ENCODE data around the gene CCRL2. TPM values are rescaled to one million over a fixed set of nuclear protein-coding genes. Genes with fewer than 3 reads are reported as not detected.
"Not testable (repeated sequence)": the region's sequence is repeated elsewhere in the genome, so short reads cannot be mapped to it uniquely, and the experiment has no call there.

CCRL2 gene
- total RNA-seq, 1 donor from 2014 or later: 1.7 TPM

DNA sequence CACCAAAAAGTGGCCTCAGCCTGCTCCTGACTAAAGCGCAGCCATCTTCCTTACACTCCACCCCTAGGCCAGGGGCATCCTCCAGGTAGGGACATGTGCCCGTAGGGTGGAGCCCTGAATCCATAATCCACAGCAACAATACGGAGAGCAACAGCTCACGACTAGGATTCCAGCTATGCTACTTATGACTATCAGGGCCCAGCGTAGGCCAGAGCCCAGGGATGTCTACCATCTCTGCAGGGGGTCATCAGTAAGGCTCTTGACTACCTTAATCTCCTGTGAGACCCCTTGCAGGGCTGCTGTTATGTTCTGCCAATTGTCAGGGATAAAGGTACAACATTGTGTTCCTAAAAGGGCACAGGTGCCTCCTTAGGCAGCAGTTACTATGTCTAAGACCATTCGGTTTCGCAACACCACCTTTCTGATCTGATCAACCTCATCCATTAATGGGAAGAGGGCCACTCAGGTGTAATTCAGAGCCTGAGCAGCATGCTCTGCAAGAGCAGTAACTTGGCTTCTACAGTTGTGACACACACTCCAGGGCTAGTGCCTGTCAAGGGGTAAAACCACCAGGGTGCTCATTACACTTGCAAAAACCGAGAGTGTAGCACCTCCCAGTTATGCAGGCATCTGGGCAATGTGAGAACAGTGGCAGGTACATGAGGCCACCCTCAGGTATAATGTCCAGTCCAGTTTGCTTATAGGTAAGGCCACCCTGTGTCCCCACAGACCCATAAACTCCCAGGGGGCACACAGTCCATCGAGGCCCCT lies 11.0 kb downstream of the CCRL2 start:
- H3K9me3 Mint-ChIP-seq: no peaks in the 10 kb centered on the region
- H3K4me1 Mint-ChIP-seq: peaks cover 6% of the 10 kb centered on the region
- no peaks in the 10 kb centered on the region for H3K36me3 Mint-ChIP-seq (ENCODE audit: low read depth)
- no peak overlapping the region for H3K4me3 Mint-ChIP-seq
- intact Hi-C loops (cut with micrococcal nuclease): no loop called here
- no peak overlapping the region for H3K27ac Mint-ChIP-seq
- no peak for DNase-seq
- no peaks in the 10 kb centered on the region for H3K27me3 Mint-ChIP-seq

DNA sequence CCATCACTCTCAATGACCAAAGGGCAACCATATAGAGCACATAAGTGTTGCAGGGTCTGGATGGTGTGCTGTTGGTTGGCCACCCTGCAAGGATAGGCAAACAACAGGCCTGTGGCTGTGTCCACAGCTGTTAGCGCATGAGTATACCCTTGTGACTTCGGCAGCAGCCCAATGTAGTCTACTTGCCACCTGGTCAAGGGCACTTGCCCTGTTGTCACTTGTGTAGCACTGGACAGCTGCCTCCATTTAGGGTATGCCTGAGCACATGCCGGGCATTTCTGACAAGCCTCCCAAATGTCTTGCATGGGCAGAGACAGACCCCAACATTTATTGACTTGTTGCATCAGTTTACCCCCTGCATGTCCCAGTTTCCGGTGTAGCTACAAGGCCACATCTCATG lies 12.8 kb downstream of the CCRL2 start:
- H3K9me3 Mint-ChIP-seq: no peaks in the 10 kb centered on the region
- H3K4me3 Mint-ChIP-seq: no peak overlapping the region
- H3K27ac Mint-ChIP-seq: no peak overlapping the region
- H3K4me1 Mint-ChIP-seq: peaks cover 6% of the 10 kb centered on the region
- intact Hi-C loops (cut with micrococcal nuclease): no loop called here
- no peaks in the 10 kb centered on the region for H3K36me3 Mint-ChIP-seq (ENCODE audit: low read depth)
- no peaks in the 10 kb centered on the region for H3K27me3 Mint-ChIP-seq
- no peak for DNase-seq

DNA sequence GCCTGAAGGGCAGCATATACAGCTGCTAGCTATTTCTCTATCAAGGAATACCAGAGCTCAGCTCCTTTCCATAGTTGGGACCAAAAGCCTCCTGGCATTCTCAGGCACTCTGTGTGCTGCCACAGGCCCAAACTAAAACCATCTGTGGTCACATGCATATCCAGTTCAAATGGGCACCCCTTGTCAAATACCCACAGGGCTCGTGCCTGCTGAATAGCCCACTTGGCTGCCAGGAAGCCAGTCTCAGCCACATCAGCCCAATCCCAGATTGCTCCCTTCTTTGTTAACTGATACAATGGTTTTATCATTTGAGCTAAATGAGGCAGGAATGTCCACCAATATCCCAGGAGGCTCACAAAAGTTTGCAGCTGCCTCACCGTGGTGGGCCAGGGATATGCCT lies 13.9 kb downstream of the CCRL2 start:
- H3K4me1 Mint-ChIP-seq: peaks cover 6% of the 10 kb centered on the region
- no peaks in the 10 kb centered on the region for H3K36me3 Mint-ChIP-seq (ENCODE audit: low read depth)
- DNase-seq: no peak
- no peak overlapping the region for H3K4me3 Mint-ChIP-seq
- H3K27ac Mint-ChIP-seq: no peak overlapping the region
- no peaks in the 10 kb centered on the region for H3K9me3 Mint-ChIP-seq
- H3K27me3 Mint-ChIP-seq: no peaks in the 10 kb centered on the region
- intact Hi-C loops (cut with micrococcal nuclease): no loop called here

DNA sequence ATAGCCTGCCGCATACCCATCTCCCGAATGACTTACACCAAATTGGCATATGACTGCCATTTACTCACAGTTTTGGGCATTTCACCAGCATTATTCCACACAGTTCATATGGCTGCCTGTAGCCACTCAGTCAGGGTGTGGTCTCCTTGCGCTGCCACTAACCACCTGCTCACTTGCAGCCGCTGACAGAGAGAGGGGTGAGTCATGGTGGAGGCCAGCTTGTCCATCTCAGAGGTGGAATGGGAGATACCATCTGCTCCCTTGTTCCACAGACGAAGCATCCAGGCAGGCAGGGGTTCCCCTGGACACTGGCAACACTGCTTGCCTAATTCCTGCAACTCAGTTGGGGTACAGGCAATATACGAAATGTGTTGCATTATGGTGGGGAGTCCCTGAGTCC lies 15.6 kb downstream of the CCRL2 start:
- Mint-ChIP-seq H3K4me3 (no peak overlapping the region), H3K27me3 (no peaks in the 10 kb centered on the region), H3K27ac (no peak overlapping the region), H3K36me3 (ENCODE audit: low read depth) (no peaks in the 10 kb centered on the region), H3K9me3 (no peaks in the 10 kb centered on the region), H3K4me1 (peaks cover 9% of the 10 kb centered on the region)
- no peak for DNase-seq
- intact Hi-C loops (cut with micrococcal nuclease): no loop called here

DNA sequence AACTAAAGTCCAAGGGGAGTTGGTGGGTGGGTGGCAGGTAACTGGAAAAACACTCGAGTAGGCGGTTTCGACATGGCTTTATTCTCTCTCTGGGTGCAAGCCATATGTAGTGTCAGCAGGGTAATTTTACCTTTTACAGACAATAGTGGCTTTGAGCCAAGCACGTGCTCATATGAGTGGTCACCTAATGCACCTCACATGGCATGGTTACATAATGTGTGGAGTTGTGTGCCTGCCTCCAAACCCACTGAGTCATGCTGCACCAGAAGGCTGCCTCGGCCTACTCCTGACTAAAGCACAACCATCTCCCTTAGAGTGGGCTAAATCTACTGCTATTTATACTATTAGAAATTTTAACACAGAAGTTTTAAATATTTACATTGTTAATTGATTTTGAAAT lies 16.5 kb downstream of the CCRL2 start:
- peaks cover 9% of the 10 kb centered on the region for H3K4me1 Mint-ChIP-seq

DNA sequence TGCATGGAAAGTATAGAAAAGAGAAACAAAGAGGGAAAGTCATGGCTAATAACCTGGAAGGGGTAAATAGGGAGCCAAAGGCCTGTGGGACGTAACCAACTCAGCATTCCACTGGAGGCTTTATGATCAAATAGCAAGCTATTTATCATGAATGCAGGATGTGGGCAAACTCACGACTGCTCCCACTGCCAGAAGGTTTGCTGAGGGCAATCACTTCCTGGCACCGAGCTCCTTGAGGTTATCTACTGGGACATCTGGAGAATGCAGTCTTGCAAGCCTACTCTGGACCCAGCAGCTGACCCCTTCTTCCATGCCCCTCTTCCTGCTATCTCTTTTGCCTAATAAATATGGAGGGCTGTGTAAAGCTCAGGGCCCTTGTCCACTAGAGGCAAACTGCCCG lies 19.4 kb downstream of the CCRL2 start:
- intact Hi-C loops (cut with micrococcal nuclease); H3K27me3 Mint-ChIP-seq; DNase-seq; H3K4me1 Mint-ChIP-seq; H3K4me3 Mint-ChIP-seq; H3K36me3 Mint-ChIP-seq (ENCODE audit: low read depth); H3K9me3 Mint-ChIP-seq; H3K27ac Mint-ChIP-seq: not testable (repeated sequence)

More for the DNA sequence above, 16.5 kb downstream of the CCRL2 start:
- Mint-ChIP-seq H3K9me3 (no peaks in the 10 kb centered on the region), H3K36me3 (ENCODE audit: low read depth) (no peaks in the 10 kb centered on the region), H3K4me3 (no peak overlapping the region), H3K27ac (no peak overlapping the region), H3K27me3 (peaks cover 4% of the 10 kb centered on the region)
- intact Hi-C loops (cut with micrococcal nuclease): no loop called here
- no peak for DNase-seq

DNA sequence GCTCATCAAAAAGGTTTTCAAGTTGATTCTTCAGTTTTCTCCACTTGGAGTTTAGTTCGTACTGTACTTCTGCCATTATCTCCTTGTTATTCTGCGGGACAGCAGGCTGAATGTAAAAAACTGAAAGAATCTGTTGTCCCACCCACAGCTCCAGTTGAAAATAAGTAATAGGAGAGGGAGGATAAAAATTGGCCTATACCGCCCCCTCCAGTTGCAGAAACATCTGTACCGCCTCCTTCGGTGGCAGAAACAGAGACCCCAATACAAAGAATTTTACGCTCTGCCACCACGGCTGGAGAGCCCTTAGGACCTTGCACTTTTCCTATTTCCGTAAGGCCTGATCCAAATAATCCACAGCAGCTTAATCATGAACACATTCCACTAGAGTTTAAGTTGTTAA lies 20.3 kb downstream of the CCRL2 start:
- DNase-seq; intact Hi-C loops (cut with micrococcal nuclease); H3K9me3 Mint-ChIP-seq; H3K27me3 Mint-ChIP-seq; H3K36me3 Mint-ChIP-seq (ENCODE audit: low read depth); H3K4me3 Mint-ChIP-seq; H3K4me1 Mint-ChIP-seq; H3K27ac Mint-ChIP-seq: not testable (repeated sequence)

DNA sequence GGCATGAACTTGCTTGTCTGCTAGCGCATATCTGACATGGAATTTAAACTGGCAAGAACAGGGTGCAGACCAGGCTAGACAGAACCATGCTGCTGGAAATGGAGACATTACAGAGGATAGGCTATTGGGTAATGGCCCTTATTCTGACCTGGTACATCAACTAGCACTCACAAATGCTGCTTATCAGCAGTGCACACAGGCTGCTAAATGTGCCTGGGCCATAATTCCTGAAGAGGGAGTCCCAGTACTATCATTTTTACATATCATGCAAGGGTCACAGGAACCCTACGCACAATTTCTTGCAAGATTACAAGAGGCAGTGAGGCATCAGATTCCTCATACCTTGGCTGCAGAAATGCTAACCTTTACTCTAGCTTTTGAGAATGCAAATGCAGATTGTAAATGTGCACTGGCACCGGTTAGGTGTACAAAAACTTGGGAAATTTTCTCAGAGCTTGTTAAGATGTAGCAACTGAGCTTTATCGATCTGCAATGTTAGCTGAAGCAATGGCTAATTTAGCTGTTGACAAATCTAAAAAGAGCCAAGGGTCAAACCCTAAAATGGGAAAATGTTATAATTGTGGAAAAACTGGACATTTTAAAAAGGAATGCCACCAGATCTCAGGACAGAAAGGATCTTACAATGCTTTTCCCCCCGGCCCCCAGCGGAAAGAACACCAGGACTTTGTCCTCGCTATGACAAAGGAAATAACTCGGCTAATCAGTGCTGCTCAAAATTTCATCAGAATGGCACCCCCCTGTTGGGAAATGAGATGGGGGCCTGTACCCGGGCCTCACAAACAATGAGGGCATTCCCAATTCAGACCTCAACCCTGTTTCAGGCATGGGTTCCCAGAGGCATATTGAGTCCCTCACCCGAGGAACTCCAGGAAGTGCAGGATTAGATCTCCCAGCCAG lies 21.1 kb downstream of the CCRL2 start:
- H3K36me3 Mint-ChIP-seq (ENCODE audit: low read depth): no peaks in the 10 kb centered on the region
- intact Hi-C loops (cut with micrococcal nuclease): no loop called here
- no peak overlapping the region for H3K27ac Mint-ChIP-seq
- H3K4me1 Mint-ChIP-seq: peaks cover 12% of the 10 kb centered on the region
- DNase-seq: no peak
- peaks cover 8% of the 10 kb centered on the region for H3K27me3 Mint-ChIP-seq
- no peaks in the 10 kb centered on the region for H3K9me3 Mint-ChIP-seq
- no peak overlapping the region for H3K4me3 Mint-ChIP-seq

DNA sequence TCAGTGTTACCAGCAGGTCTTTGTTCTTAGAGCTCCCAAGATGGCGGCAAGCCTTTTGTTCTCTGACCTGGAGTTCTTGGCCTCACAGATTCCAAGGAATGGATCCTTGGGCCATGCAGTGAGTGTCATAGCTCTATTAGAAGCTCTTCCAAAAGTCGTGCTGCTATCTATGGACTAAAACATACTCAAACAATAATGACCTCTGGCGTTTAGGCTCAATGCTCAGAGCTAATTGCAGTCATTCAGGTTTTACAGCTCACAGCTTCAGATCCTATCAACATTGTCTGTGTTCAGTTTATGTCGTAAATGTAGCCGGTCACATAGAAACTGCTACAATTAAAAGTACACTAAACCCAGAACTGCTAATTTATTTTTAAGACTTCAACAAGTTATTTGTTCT lies 22.2 kb downstream of the CCRL2 start:
- no peaks in the 10 kb centered on the region for H3K9me3 Mint-ChIP-seq
- no peak overlapping the region for H3K27ac Mint-ChIP-seq
- DNase-seq: no peak
- peaks cover 8% of the 10 kb centered on the region for H3K27me3 Mint-ChIP-seq
- intact Hi-C loops (cut with micrococcal nuclease): no loop called here
- H3K4me3 Mint-ChIP-seq: no peak overlapping the region
- H3K36me3 Mint-ChIP-seq (ENCODE audit: low read depth): no peaks in the 10 kb centered on the region
- peaks cover 12% of the 10 kb centered on the region for H3K4me1 Mint-ChIP-seq

DNA sequence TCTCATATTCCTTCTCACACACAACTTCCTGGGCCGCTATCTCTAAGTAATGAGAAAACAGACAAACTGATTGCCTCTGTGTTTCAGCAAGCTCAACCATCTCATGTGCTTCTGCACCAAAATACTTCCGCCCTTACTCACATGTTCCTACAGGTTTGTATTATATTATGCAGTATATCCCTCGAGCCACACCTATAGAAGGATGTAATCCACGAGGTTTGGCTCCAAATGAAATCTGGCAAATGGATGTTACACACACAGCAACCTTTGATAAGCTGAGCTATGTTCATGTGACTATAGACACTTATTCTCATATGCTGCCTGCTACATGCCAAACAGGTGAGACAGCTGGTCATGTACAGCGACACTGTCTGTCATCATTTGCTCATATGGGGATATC lies 22.6 kb downstream of the CCRL2 start:
- H3K27me3 Mint-ChIP-seq: peaks cover 8% of the 10 kb centered on the region
- no peak overlapping the region for H3K27ac Mint-ChIP-seq
- H3K9me3 Mint-ChIP-seq: no peaks in the 10 kb centered on the region
- H3K4me1 Mint-ChIP-seq: peaks cover 12% of the 10 kb centered on the region
- H3K36me3 Mint-ChIP-seq (ENCODE audit: low read depth): no peaks in the 10 kb centered on the region
- no peak overlapping the region for H3K4me3 Mint-ChIP-seq
- no peak for DNase-seq
- intact Hi-C loops (cut with micrococcal nuclease): no loop called here

DNA sequence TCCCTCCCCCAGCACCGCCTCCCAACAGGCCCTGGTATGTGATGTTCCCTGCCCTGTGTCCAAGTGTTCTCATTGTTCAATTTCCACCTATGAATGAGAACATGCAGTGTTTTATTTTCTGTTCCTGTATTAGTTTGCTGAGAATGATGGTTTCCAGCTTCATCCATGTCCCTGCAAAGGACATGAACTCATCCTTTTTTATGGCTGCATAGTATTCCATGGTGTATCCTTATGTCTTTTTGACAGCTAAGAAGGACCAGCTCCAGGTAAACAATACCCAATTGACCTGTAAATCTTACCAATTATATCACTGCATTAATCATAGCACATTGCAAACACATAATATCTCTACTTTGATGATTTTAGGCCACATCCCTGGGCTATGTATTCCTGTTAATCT lies 23.8 kb downstream of the CCRL2 start:
- H3K27me3 Mint-ChIP-seq; intact Hi-C loops (cut with micrococcal nuclease); H3K9me3 Mint-ChIP-seq; H3K27ac Mint-ChIP-seq; H3K4me3 Mint-ChIP-seq; H3K36me3 Mint-ChIP-seq (ENCODE audit: low read depth); DNase-seq: not testable (repeated sequence)
- H3K4me1 Mint-ChIP-seq: peaks cover 12% of the 10 kb centered on the region

DNA sequence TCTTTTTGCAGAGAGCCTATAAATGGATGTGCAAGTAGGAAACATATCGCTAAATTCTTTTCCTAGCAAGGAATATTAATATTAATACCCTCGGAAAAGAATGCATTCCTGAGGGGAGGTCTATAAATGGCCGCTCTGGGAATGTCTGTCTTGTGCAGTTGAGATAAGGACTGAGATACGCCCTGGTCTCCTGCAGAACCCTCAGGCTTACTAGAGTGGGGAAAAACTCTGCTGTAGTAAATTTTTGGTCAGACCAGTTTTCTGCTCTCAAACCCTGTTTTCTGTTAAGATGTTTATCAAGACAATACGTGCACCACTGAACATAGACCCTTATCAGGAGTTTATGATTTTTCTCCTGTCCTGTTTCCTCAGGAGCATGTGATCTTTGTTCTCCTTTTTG lies 24.8 kb downstream of the CCRL2 start:
- H3K27me3 Mint-ChIP-seq; intact Hi-C loops (cut with micrococcal nuclease); H3K9me3 Mint-ChIP-seq; H3K4me1 Mint-ChIP-seq; DNase-seq; H3K4me3 Mint-ChIP-seq; H3K27ac Mint-ChIP-seq; H3K36me3 Mint-ChIP-seq (ENCODE audit: low read depth): not testable (repeated sequence)

DNA sequence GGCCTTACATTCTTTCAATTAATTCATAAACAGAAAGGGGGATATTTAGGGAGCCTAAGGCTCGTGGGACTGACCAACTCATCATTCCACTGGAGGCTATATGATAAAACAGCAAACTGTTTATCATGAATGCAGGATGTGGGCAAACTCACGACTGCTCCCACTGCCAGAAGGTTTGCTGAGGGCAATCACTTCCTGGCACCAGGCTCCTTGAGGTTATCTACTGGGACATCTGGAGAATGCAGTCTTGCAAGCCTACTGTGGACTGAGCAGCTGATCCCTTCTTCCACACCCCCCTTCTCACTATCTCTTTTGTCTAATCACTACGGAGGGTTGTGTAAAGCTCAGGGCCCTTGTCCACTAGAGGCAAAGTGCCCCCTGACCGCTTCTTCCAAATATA lies 26.1 kb downstream of the CCRL2 start:
- H3K27ac Mint-ChIP-seq; H3K4me1 Mint-ChIP-seq; H3K36me3 Mint-ChIP-seq (ENCODE audit: low read depth); intact Hi-C loops (cut with micrococcal nuclease); H3K4me3 Mint-ChIP-seq; DNase-seq; H3K27me3 Mint-ChIP-seq; H3K9me3 Mint-ChIP-seq: not testable (repeated sequence)

DNA sequence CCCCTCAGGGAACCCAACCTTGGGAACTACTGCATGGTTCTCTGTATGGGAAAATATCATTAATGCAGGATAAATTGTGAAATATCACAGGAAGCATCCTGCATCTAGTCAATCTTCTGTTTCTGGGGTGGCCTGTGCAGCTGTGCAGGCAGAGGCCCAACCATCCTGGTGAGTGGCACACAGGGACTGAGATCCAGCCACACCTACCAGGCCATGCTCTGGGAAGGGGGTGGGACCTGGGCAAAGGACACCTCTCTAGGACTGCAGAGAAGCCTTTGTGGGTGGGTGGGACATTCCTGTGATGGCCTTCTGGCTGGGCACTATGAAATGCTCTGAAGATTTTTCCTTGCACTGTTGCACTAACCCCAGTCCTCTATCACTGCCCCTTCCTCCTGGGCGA lies 26.8 kb downstream of the CCRL2 start:
- no peak overlapping the region for H3K4me3 Mint-ChIP-seq
- peaks cover 4% of the 10 kb centered on the region for H3K4me1 Mint-ChIP-seq
- no peak overlapping the region for H3K27ac Mint-ChIP-seq
- H3K27me3 Mint-ChIP-seq: peaks cover 5% of the 10 kb centered on the region
- H3K36me3 Mint-ChIP-seq (ENCODE audit: low read depth): no peaks in the 10 kb centered on the region
- no peaks in the 10 kb centered on the region for H3K9me3 Mint-ChIP-seq
- intact Hi-C loops (cut with micrococcal nuclease): no loop called here
- no peak for DNase-seq
